ENCODE results near the gene MAP2K1.
A peak's percentile ranks its signal among the peaks of the same experiment; 100 is the strongest.

Gene MAP2K1

DNA sequence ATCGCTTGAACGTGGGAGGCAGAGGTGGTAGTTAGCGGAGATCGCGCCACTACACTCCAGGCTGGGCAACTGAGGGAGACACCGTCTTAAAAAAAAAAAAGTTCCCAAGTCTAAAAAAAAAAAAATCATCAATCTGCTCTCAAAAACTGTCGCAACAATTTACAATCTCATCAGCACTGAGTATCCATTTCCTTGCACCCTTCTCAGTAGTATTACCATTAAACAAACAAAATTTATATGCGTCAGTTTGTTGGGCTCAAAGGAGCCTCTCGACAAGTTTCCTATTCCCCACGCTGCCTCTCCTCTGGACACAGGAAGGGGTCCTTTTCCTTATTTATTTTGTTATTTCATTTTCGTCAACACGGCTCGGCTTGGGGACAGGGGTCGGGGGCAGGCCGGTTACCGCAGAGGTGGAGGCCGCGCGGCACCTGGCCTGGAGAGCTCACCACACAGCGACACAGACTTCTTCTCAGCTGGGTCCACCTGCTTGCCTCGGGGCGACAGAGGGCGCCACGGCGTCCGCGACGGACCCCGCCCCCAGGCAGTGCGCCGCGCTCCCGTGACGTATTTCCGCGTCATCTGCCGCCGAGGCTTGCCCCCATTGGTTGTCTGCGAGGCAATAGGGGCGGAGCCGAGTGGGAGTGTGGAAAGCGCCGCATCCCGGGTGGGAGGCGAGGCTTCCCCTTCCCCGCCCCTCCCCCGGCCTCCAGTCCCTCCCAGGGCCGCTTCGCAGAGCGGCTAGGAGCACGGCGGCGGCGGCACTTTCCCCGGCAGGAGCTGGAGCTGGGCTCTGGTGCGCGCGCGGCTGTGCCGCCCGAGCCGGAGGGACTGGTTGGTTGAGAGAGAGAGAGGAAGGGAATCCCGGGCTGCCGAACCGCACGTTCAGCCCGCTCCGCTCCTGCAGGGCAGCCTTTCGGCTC is at the start of gene MAP2K1:
Gene MAP2K1, plus strand, starts transcription at position 709 of the 920 bp plus-strand sequence. CDS start 436 bp downstream, outside the sequence.
- TF ChIP-seq, protein P1, sequence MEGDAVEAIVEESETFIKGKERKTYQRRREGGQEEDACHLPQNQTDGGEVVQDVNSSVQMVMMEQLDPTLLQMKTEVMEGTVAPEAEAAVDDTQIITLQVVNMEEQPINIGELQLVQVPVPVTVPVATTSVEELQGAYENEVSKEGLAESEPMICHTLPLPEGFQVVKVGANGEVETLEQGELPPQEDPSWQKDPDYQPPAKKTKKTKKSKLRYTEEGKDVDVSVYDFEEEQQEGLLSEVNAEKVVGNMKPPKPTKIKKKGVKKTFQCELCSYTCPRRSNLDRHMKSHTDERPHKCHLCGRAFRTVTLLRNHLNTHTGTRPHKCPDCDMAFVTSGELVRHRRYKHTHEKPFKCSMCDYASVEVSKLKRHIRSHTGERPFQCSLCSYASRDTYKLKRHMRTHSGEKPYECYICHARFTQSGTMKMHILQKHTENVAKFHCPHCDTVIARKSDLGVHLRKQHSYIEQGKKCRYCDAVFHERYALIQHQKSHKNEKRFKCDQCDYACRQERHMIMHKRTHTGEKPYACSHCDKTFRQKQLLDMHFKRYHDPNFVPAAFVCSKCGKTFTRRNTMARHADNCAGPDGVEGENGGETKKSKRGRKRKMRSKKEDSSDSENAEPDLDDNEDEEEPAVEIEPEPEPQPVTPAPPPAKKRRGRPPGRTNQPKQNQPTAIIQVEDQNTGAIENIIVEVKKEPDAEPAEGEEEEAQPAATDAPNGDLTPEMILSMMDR (IDR thresholded peaks at IDR 0.05): peak; percentile 80

DNA sequence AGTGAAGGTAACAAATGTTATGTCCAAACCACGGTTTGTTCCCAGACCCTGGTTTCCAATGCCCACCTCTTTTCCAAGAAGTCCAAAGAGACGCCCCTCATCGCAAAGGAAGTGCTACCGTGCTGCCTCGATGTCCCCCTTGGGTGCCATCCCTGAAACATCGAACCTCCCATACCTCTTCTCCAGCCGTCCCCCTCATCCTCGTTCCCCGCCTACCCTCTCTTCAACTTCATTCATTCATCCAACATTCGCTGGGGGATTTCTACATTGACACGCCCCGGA is 30.7 kb upstream of the MAP2K1 start:
- TF ChIP-seq, protein P1 (IDR thresholded peaks at IDR 0.05): no peak

DNA sequence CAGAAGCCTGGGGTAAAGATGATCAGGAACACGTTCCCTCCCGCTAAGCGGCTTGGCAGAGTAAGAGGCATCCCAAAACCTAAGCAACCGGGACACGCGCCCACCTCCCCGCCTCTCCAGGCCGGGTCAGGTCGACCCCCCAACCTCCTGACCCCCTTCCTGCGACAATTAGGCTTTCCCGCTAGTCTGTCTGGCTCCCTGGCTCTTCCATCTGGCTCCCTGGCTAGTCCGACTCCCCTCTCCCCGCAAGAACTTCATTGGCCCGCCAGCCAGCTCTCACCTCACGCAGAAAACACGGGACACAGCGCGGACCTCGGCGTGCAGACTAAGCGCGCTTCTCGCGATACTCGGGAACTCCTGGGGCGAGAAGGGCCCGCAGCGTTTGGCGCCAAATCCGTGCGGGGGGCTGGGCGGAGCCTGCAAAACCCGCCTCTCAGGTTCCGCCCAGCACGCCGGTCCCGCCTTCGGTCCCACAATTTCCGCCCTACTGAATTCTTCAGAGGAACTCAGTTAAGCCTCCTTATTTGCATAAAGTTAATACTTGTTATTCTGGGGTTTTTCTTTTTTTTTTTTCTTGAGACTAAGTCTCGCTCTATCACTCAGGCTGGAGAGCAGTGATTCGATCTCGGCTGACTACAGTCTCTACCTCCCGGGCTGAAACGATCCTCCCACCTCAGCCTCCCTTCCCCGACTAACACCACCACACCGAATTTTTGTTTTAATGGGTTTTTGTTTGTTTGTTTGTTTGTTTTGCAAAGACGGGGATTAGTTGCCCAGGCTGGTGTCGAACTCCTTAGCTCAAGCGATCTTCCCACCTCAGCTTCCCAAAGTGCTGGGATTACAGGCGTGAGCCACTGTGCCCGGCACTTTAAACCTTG is 30.1 kb upstream of the MAP2K1 start, which contains the start of gene TIPIN:
Gene TIPIN, minus strand, starts transcription at position 327 of the 878 bp plus-strand sequence. CDS start 3,738 bp downstream, outside the sequence.
- TF ChIP-seq, protein P1 (IDR thresholded peaks at IDR 0.05): no peak

DNA sequence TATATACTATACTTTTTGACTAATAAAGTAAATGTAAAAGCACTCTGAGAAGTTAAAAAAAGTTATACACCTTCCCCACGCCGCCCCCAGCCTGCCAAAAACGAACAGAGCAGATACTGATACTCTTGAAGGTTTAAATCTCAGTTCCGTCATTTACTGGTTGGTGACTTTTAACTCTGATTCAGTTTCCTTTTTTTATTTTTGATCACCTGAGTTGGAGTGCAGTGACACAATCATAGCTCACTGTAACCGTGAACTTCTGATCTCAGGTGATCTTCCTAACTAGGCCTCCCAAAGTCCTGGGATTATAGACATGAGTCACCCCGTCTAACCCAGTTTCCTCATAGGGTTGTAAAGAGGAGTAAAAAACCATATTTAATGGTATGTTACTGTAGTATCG is 27.0 kb upstream of the MAP2K1 start:
- TF ChIP-seq, protein P1 (IDR thresholded peaks at IDR 0.05): no peak

DNA sequence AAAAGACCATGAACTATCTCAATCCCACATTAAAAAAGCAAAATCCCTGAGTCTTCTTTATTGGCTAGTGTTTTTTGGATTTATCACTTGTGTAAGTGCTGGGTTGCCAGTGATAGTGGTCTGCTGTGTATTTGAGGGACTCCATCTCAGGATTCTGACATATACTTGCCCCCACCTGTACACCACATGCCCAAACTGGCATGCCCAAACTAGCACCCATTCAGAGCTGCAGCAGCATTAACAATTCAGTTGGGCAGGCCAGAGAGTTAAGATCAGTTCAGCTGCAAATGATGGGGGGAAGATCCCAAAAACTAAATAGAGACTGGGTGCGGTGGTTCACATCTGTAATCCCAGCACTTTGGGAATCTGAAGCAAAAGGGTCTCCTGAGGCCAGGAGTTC is 23.9 kb upstream of the MAP2K1 start:
- TF ChIP-seq, protein P1 (IDR thresholded peaks at IDR 0.05): no peak

DNA sequence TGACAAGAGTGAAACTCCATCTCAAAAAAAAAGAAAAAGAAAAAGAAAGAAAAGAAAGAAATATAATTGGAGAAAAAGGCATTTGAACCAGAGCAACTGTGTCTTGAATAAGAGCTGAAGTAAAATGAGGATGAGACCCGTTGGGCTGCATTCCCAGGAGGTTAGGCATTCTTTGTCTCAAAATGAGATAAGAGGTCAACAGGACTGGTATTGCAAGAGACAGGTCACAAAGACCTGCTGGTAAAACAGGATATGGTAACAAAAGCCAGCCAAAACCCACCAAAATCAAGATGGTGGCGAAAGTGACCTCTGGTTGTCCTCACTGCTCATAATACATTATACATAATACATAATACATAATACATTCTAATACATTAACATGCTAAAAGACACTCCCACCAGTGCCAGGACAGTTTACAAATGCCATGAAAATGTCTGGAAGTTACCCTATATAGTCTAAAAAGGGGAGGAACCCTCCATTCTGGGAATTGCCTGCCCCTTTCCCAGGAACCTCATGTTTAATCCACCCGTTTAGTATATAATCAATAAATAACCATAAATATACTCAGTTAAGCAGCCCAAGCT is 21.7 kb upstream of the MAP2K1 start:
- TF ChIP-seq, protein P1 (IDR thresholded peaks at IDR 0.05): no peak

Data from LNCAP (cell line).